Neural cell (in vitro differentiated cells): ENCODE measurements around the gene STOML3. TPM values are rescaled to one million over a fixed set of nuclear protein-coding genes. Genes with fewer than 3 reads are reported as not detected.

Source experiments
- H2AFZ ChIP-seq: fragments of 200-600, 300-800 bp; sonication (generic), shearing (Covaris generic); 2 replicates; pipeline ENCODE4 v1.6.0; 2014; ENCODE audit warnings: low read depth, mild to moderate bottlenecking, antibody characterized with exemption, low read length, moderate library complexity
- H3F3A ChIP-seq: fragments of 200-600 bp; shearing (Covaris generic); 2 replicates; pipeline ENCODE4 v1.6.1; 2016; ENCODE audit warnings: mild to moderate bottlenecking, moderate library complexity, mixed read lengths, antibody characterized with exemption, low read length; ENCODE audit not compliant: insufficient read depth, poor library complexity, severe bottlenecking
- H3K27ac ChIP-seq: fragments of 200-600, 300-800 bp; sonication (generic), shearing (Covaris generic); 2 replicates; pipeline ENCODE4 v1.5.1; 2014; ENCODE audit warnings: mild to moderate bottlenecking, low read length, moderate library complexity
- H3K27me3 ChIP-seq: fragments of 300-800, 200-600 bp; sonication (generic), shearing (Covaris generic); 2 replicates; pipeline ENCODE4 v1.6.0; 2014; ENCODE audit warnings: mild to moderate bottlenecking, low read depth, low read length, moderate library complexity; ENCODE audit not compliant: insufficient read depth
- H3K36me3 ChIP-seq: fragments of 300-800, 200-600 bp; sonication (generic), shearing (Covaris generic); 2 replicates; pipeline ENCODE4 v1.5.1; 2014; ENCODE audit warnings: mild to moderate bottlenecking, antibody characterized with exemption, low read length, moderate library complexity; ENCODE audit not compliant: insufficient read depth
- H3K4me2 ChIP-seq: fragments of 300-800, 200-600 bp; sonication (generic), shearing (Covaris generic); 2 replicates; pipeline ENCODE4 v1.6.0; 2014; ENCODE audit warnings: mild to moderate bottlenecking, low read length
- H3K4me3 ChIP-seq: fragments of 300-800, 200-600 bp; sonication (generic), shearing (Covaris generic); 2 replicates; pipeline ENCODE4 v1.5.1; 2014; ENCODE audit warnings: mild to moderate bottlenecking, low read length, moderate library complexity
- H3K79me2 ChIP-seq: fragments of 200-600 bp; shearing (Covaris generic); replicated peaks from 2 replicates; pipeline ENCODE4 v1.6.0; 2014; ENCODE audit warnings: mild to moderate bottlenecking, low read length, moderate library complexity; ENCODE audit not compliant: insufficient read depth
- H3K9ac ChIP-seq: fragments of 300-800, 200-600 bp; sonication (generic), shearing (Covaris generic); 2 replicates; pipeline ENCODE4 v1.6.1; 2016; ENCODE audit warnings: mild to moderate bottlenecking, low read length, mixed read lengths
- H3K9me2 ChIP-seq: fragments of 200-600 bp; shearing (Covaris generic); 2 replicates; pipeline ENCODE4 v1.6.1; 2016; ENCODE audit warnings: mild to moderate bottlenecking, low read length, mixed read lengths; ENCODE audit not compliant: insufficient read depth
- H3K9me3 ChIP-seq: fragments of 200-600, 300-800 bp; sonication (generic), shearing (Covaris generic); 2 replicates; pipeline ENCODE4 v1.6.1; 2016; ENCODE audit warnings: mild to moderate bottlenecking, mixed run types, low read length, moderate library complexity, mixed read lengths
- H4K20me1 ChIP-seq: fragments of 200-600 bp; shearing (Covaris generic); 2 replicates; pipeline ENCODE4 v1.6.1; 2016; ENCODE audit warnings: mild to moderate bottlenecking, mixed run types; ENCODE audit not compliant: insufficient read depth
- CTCF ChIP-seq: fragments of 450-650 bp; IDR thresholded peaks from 2 replicates; pipeline ENCODE4 v1.5.1; 2014; ENCODE audit warnings: antibody characterized with exemption, mild to moderate bottlenecking, moderate library complexity; ENCODE audit not compliant: poor library complexity, severe bottlenecking
- EP300 ChIP-seq: fragments of 450-650 bp; conservative IDR thresholded peaks from 2 replicates; pipeline ENCODE4 v1.6.1; 2014; ENCODE audit warnings: antibody characterized with exemption, mild to moderate bottlenecking, moderate library complexity; ENCODE audit not compliant: poor library complexity, severe bottlenecking
- EZH2 ChIP-seq: fragments of 200-600, 300-800 bp; shearing (Covaris generic), sonication (generic); IDR thresholded peaks from 2 replicates; pipeline ENCODE4 v1.6.1; 2014; ENCODE audit warnings: antibody characterized with exemption, low read length, borderline replicate concordance, mild to moderate bottlenecking; ENCODE audit not compliant: insufficient read depth, poor library complexity, severe bottlenecking
- MXI1 ChIP-seq: fragments of 450-650 bp; conservative IDR thresholded peaks from 2 replicates; pipeline ENCODE4 v1.6.1; 2014; ENCODE audit warnings: antibody characterized with exemption, mild to moderate bottlenecking; ENCODE audit not compliant: poor library complexity, severe bottlenecking
- POLR2AphosphoS5 ChIP-seq: IDR thresholded peaks from 2 replicates; pipeline ENCODE4 v1.6.1; 2012
- RAD21 ChIP-seq: fragments of 450-650 bp; conservative IDR thresholded peaks from 2 replicates; pipeline ENCODE4 v1.6.1; 2014; ENCODE audit warnings: antibody characterized with exemption, mild to moderate bottlenecking, moderate library complexity
- REST ChIP-seq: IDR thresholded peaks from 2 replicates; pipeline ENCODE4 v1.6.1; 2012; ENCODE audit warnings: borderline replicate concordance
- SMC3 ChIP-seq: fragments of 450-650 bp; conservative IDR thresholded peaks from 2 replicates; pipeline ENCODE4 v1.6.1; 2014; ENCODE audit warnings: antibody characterized with exemption, mild to moderate bottlenecking, moderate library complexity; ENCODE audit not compliant: poor library complexity
- TAF1 ChIP-seq: IDR thresholded peaks from 2 replicates; pipeline ENCODE4 v1.6.1; 2012; ENCODE audit warnings: low read depth
- polyA plus RNA-seq: library from polyadenylated mRNA; depleted of rRNA; stranded (reverse); fragments of >200 nt; gene quantifications from 2 replicates; pipeline ENCODE4 v1.2.3, GENCODE V29; 2014

STOML3 gene
- polyA plus RNA-seq, 1 donor from 2014 or later = not detected

- no peak overlapping the region for H3K27ac ChIP-seq
- no peaks in the 10 kb centered on the region for H4K20me1 ChIP-seq
- no peaks in the 10 kb centered on the region for H3K36me3 ChIP-seq
- no peak overlapping the region for H3K4me2 ChIP-seq
- no peaks in the 10 kb centered on the region for H3K27me3 ChIP-seq
- H3K4me3 ChIP-seq = no peak overlapping the region
- H3K9me3 ChIP-seq = no peaks in the 10 kb centered on the region
- H2AFZ ChIP-seq = no peak overlapping the region
- H3F3A ChIP-seq = no peaks in the 10 kb centered on the region
- H3K9ac ChIP-seq = no peak overlapping the region
- no peaks in the 10 kb centered on the region for H3K79me2 ChIP-seq
- H3K9me2 ChIP-seq = no peaks in the 10 kb centered on the region
- TF ChIP-seq REST = no peak
- TF ChIP-seq MXI1 = no peak
- TF ChIP-seq TAF1 = no peak
- no peak for TF ChIP-seq RAD21
- no peak for TF ChIP-seq CTCF
- no peak for TF ChIP-seq EZH2
- TF ChIP-seq SMC3 = no peak
- TF ChIP-seq POLR2AphosphoS5 = no peak
- TF ChIP-seq EP300 = no peak
These were observed 38.9 kb downstream of the STOML3 start for GRCh38 chr13:38951525-38952313.

- no peaks in the 10 kb centered on the region for H3K27me3 ChIP-seq
- no peak overlapping the region for H3K27ac ChIP-seq
- no peaks in the 10 kb centered on the region for H3F3A ChIP-seq
- H3K4me3 ChIP-seq = no peak overlapping the region
- no peak overlapping the region for H3K4me2 ChIP-seq
- no peak overlapping the region for H2AFZ ChIP-seq
- no peaks in the 10 kb centered on the region for H3K36me3 ChIP-seq
- no peaks in the 10 kb centered on the region for H4K20me1 ChIP-seq
- H3K9me2 ChIP-seq = no peaks in the 10 kb centered on the region
- H3K9me3 ChIP-seq = no peaks in the 10 kb centered on the region
- no peaks in the 10 kb centered on the region for H3K79me2 ChIP-seq
- no peak overlapping the region for H3K9ac ChIP-seq
- TF ChIP-seq EP300 = no peak
- no peak for TF ChIP-seq POLR2AphosphoS5
- TF ChIP-seq SMC3 = no peak
- no peak for TF ChIP-seq RAD21
- no peak for TF ChIP-seq REST
- TF ChIP-seq CTCF = no peak
- no peak for TF ChIP-seq TAF1
- no peak for TF ChIP-seq EZH2
- no peak for TF ChIP-seq MXI1
These were observed 39.6 kb downstream of the STOML3 start for GRCh38 chr13:38950987-38951386.
